RWPE2 (cell line): ENCODE measurements around the gene CHST9.
"Not testable (repeated sequence)": the region's sequence is repeated elsewhere in the genome, so short reads cannot be mapped to it uniquely, and the experiment has no call there.

ENCODE experiments used
- ATAC-seq: fragments of 200-7000 bp; cut with Tn5 transposase; 3 replicates; pipeline ENCODE4 v1.9.1; 2021; ENCODE audit warnings: low read depth
- DNase-seq: peaks from one replicate; pipeline ENCODE4 v3.0.0-alpha.2; 2020; ENCODE audit warnings: low spot score
- H3K27ac ChIP-seq: fragments of 450-650 bp; 2 replicates; pipeline ENCODE4 v1.5.1; 2017; ENCODE audit warnings: mild to moderate bottlenecking; ENCODE audit not compliant: poor library complexity, severe bottlenecking
- H3K27me3 ChIP-seq: fragments of 250-450 bp; sonication (Bioruptor Pico); 2 replicates; pipeline ENCODE4 v1.5.1; 2021; ENCODE audit warnings: mild to moderate bottlenecking, moderate library complexity; ENCODE audit not compliant: insufficient read depth, poor library complexity, severe bottlenecking
- H3K36me3 ChIP-seq: fragments of 250-450 bp; sonication (Bioruptor Pico); 2 replicates; pipeline ENCODE4 v1.5.1; 2020; ENCODE audit warnings: low read depth, mild to moderate bottlenecking, moderate library complexity
- H3K4me1 ChIP-seq: fragments of 250-450 bp; sonication (Bioruptor Pico); 2 replicates; pipeline ENCODE4 v1.5.1; 2021; ENCODE audit warnings: mild to moderate bottlenecking, moderate library complexity; ENCODE audit not compliant: insufficient read depth, poor library complexity, severe bottlenecking
- H3K4me3 ChIP-seq: fragments of 250-450 bp; sonication (Bioruptor Pico); 2 replicates; pipeline ENCODE4 v1.5.1; 2021; ENCODE audit warnings: mild to moderate bottlenecking, moderate library complexity; ENCODE audit not compliant: severe bottlenecking
- H3K9me3 ChIP-seq: fragments of 250-450 bp; sonication (Bioruptor Pico); 2 replicates; pipeline ENCODE4 v1.5.1; 2021; ENCODE audit warnings: mild to moderate bottlenecking, moderate library complexity; ENCODE audit not compliant: severe bottlenecking
- CTCF ChIP-seq: fragments of 450-650 bp; IDR thresholded peaks from one replicate; pipeline ENCODE4 v1.5.1; 2017; ENCODE audit warnings: mild to moderate bottlenecking, moderate library complexity; ENCODE audit not compliant: poor library complexity, severe bottlenecking

Gene CHST9

DNA sequence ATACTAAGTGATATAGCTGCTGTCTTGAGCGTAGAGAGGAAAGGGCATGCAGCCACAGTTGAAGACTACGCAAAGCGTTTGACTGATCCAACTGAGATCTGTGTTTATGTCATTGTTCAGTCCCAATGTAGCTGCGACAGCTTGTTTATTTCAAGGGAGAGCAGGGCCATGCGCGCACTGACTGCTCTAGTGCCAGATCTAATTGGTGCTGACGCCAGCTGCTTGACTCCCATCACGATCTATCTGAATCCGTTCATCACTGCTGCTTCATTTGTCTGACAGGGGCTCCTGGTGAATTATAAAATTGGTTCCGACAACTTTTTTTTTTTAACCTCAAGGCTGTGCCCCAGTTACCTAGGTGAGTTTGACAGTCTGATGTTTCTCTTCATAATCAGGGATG, 75.7 kb downstream of the CHST9 start:
- Histone ChIP-seq H3K4me3 (no peak overlapping the region), H3K36me3 (no peaks in the 10 kb centered on the region), H3K27ac (no peak overlapping the region), H3K9me3 (no peaks in the 10 kb centered on the region), H3K4me1 (no peaks in the 10 kb centered on the region), H3K27me3 (peaks cover 12% of the 10 kb centered on the region)
- ATAC-seq (no peak), DNase-seq (no peak)
- no peak for TF ChIP-seq CTCF

DNA sequence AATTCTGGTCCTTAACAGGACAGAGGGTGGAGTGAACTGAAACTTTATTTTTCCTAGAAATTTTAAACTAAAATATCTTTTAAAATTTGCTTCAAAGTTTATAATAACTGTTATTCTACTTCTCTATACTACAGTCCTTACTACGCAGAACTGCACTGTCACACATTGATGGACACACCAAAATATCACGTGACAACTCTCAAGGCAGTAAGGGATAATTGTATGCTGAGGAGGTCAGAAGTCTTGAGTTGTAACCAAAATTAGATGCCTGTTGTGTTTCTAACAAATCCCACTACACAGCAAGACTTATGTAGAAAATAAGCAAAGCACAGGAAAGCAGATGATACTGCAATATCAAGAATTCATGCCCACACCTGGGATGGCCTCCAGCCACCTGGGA, 76.3 kb downstream of the CHST9 start:
- Histone ChIP-seq H3K4me1 (no peaks in the 10 kb centered on the region), H3K4me3 (no peak overlapping the region), H3K36me3 (no peaks in the 10 kb centered on the region), H3K27me3 (peaks cover 12% of the 10 kb centered on the region), H3K9me3 (no peaks in the 10 kb centered on the region), H3K27ac (no peak overlapping the region)
- TF ChIP-seq CTCF: no peak
- ATAC-seq: no peak
- DNase-seq: no peak

- no peak for TF ChIP-seq CTCF
- no peak for DNase-seq
- Histone ChIP-seq H3K27ac (no peak overlapping the region), H3K9me3 (no peaks in the 10 kb centered on the region), H3K36me3 (no peaks in the 10 kb centered on the region), H3K4me1 (no peaks in the 10 kb centered on the region), H3K27me3 (peaks cover 12% of the 10 kb centered on the region), H3K4me3 (no peak overlapping the region)
- no peak for ATAC-seq
Observed at GRCh38 chr18:27104743-27105142, 80.4 kb downstream of the CHST9 start.

DNA sequence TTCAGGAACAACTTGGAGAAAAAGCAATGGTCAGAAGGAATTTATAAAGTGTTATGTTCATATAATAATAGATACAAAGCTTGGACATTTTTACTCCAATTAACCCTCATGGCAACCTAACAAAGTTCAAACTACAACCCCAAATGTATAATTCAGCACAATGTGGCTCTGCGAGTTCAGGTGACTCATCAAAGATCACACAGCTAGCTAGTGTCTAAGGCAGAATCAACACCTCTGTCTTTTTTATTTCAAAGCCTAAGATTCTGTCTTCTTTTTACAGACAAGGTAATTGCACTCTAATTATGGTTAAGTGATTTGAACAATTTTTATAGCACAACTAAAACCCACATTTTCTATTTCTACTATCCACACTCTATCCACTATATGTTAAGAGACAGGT, 90.5 kb downstream of the CHST9 start:
- no peak overlapping the region for H3K4me3 ChIP-seq
- DNase-seq (no peak), ATAC-seq (no peak)
- no peaks in the 10 kb centered on the region for H3K9me3 ChIP-seq
- no peaks in the 10 kb centered on the region for H3K27me3 ChIP-seq
- H3K27ac ChIP-seq: no peak overlapping the region
- TF ChIP-seq CTCF: no peak
- no peaks in the 10 kb centered on the region for H3K4me1 ChIP-seq
- H3K36me3 ChIP-seq: no peaks in the 10 kb centered on the region

DNA sequence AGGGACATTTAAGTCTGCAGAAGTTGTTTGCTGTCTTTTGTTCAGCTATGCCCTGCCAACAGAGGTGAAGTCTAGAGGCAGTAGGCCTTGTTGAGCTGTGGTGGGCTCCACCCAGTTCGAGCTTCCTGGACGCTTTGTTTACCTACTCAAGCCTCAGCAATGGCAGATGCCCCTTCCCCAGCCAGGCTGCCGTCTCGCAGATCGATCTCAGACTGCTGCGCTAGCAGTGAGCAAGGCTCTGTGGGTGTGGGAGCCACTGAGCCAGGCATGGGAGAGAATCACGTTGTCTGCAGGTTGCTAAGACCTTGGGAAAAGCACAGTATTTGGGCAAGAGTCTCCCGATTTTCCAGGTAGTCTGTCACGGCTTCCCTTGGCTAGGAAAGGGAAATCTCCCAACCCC, 91.8 kb downstream of the CHST9 start:
- H3K4me3 ChIP-seq, H3K27me3 ChIP-seq, H3K27ac ChIP-seq, DNase-seq, H3K4me1 ChIP-seq, H3K9me3 ChIP-seq, H3K36me3 ChIP-seq, ATAC-seq: not testable (repeated sequence)
